ENCODE results near the gene GCK. TPM values are rescaled to one million over a fixed set of nuclear protein-coding genes. Genes with fewer than 3 reads are reported as not detected.

Gene GCK
- total and polyA plus RNA-seq, 2 of the 13 experiments (the other 11 are each of a cell fraction or from before 2014, with no cell fraction given), result not detected

DNA sequence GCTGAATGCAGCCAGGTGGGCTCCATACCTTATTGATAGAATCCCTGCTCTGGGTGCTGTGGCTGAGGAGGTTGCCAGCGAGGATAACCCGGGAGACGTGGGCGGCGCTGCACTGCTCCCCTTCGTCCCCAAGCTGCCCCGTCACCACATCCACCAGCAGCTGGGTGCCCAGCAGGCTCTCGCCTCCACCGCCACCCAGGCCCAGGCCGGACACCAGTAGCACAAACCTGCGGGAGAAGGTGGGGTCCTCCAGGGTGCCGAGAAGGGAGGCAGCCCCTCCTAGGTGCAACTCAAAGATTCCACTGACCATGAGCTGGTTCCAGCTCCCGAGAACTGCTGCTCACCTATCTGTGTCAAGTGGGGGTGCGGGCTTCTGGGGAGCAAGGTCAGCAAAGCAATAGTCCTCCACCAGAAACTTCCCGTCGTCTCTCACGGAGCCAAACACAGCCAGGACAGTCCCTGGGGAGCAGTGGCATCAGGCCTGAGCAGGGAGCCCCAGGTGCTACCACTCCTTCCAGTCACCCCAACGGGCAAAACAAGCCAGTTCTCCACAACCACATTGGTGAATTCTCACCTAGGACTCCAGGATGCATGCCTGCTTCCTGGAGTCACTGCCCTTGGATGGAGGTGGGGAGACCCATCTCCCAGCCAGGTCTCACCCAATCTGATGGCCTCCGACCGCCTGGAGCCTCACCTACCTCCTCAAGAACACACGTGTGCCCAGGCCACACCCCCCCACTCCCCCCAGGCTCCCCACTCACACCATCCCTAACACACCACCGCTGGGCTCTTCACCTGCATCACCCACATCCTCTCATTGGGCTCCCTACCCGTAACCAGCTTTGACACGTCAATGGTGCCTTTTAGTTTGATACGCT, 72.2 kb downstream of the GCK start:
- ATAC-seq (no peak), DNase-seq (ENCODE audit: low spot score) (no peak), FAIRE-seq (no peak)
- TF ChIP-seq SCMH1 (CRISPR knock-in tag; IDR thresholded peaks at IDR 0.05; ENCODE audit: borderline replicate concordance) (no peak), RFXANK (CRISPR knock-in tag; IDR thresholded peaks at IDR 0.05) (no peak), ZNF451 (CRISPR knock-in tag; IDR thresholded peaks at IDR 0.05) (no peak), PTBP1 (IDR thresholded peaks at IDR 0.05; ENCODE audit: low read depth, low read length, poor library complexity, severe bottlenecking) (no peak), ZFP82 (CRISPR knock-in tag; IDR thresholded peaks at IDR 0.05; ENCODE audit: borderline replicate concordance) (no peak), TP53 (CRISPR knock-in tag; conservative IDR thresholded peaks at IDR 0.05) (no peak), NFYB (CRISPR knock-in tag; IDR thresholded peaks at IDR 0.05) (no peak), HNRNPK (IDR thresholded peaks at IDR 0.05; ENCODE audit: low read depth, low read length, poor library complexity, severe bottlenecking) (no peak), NR2C2 (CRISPR knock-in tag; IDR thresholded peaks at IDR 0.05; ENCODE audit: borderline replicate concordance) (no peak), ZNF850 (CRISPR knock-in tag; conservative IDR thresholded peaks at IDR 0.05) (no peak), SIN3A (IDR thresholded peaks at IDR 0.05; ENCODE audit: borderline replicate concordance, low read depth, low read length) (no peak), STAG1 (CRISPR knock-in tag; IDR thresholded peaks at IDR 0.05) (no peak), RBFOX2 (IDR thresholded peaks at IDR 0.05; ENCODE audit: low read depth, low read length) (no peak), ZNF883 (CRISPR knock-in tag; IDR thresholded peaks at IDR 0.05; ENCODE audit: not compliant biosample characterization) (no peak), ZNF101 (CRISPR knock-in tag; IDR thresholded peaks at IDR 0.05; ENCODE audit: borderline replicate concordance, low read depth) (no peak), ARNT (IDR thresholded peaks at IDR 0.05) (no peak)
- TF ChIP-seq, protein P1, sequence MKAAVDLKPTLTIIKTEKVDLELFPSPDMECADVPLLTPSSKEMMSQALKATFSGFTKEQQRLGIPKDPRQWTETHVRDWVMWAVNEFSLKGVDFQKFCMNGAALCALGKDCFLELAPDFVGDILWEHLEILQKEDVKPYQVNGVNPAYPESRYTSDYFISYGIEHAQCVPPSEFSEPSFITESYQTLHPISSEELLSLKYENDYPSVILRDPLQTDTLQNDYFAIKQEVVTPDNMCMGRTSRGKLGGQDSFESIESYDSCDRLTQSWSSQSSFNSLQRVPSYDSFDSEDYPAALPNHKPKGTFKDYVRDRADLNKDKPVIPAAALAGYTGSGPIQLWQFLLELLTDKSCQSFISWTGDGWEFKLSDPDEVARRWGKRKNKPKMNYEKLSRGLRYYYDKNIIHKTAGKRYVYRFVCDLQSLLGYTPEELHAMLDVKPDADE (CRISPR knock-in tag; IDR thresholded peaks at IDR 0.05), result no peak
- TF ChIP-seq, protein P2, sequence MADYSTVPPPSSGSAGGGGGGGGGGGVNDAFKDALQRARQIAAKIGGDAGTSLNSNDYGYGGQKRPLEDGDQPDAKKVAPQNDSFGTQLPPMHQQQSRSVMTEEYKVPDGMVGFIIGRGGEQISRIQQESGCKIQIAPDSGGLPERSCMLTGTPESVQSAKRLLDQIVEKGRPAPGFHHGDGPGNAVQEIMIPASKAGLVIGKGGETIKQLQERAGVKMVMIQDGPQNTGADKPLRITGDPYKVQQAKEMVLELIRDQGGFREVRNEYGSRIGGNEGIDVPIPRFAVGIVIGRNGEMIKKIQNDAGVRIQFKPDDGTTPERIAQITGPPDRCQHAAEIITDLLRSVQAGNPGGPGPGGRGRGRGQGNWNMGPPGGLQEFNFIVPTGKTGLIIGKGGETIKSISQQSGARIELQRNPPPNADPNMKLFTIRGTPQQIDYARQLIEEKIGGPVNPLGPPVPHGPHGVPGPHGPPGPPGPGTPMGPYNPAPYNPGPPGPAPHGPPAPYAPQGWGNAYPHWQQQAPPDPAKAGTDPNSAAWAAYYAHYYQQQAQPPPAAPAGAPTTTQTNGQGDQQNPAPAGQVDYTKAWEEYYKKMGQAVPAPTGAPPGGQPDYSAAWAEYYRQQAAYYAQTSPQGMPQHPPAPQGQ (CRISPR knock-in tag; IDR thresholded peaks at IDR 0.05; ENCODE audit: borderline replicate concordance), result no peak
- TF ChIP-seq, protein P3, sequence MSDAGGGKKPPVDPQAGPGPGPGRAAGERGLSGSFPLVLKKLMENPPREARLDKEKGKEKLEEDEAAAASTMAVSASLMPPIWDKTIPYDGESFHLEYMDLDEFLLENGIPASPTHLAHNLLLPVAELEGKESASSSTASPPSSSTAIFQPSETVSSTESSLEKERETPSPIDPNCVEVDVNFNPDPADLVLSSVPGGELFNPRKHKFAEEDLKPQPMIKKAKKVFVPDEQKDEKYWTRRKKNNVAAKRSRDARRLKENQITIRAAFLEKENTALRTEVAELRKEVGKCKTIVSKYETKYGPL (CRISPR knock-in tag; IDR thresholded peaks at IDR 0.05), result no peak
- POLR2A ChIA-PET, result no interaction called here
- CTCF ChIA-PET (ENCODE audit: low intra/inter-chr PET ratio, low total read pairs), result no interaction called here
- 96% methylated on average over 8 of the region's 25 CpGs for WGBS (ENCODE audit: low lambda C conversion rate)
- no peaks in the 10 kb centered on the region for H3K27me3 ChIP-seq (ENCODE audit: control insufficient read depth in 1 of 2, insufficient read depth in 2 of 2, low read length in 2 of 2)
- H3K79me2 ChIP-seq (ENCODE audit: insufficient read depth, low read length), result peaks cover 4% of the 10 kb centered on the region
- H3K9me3 ChIP-seq (ENCODE audit: low read length), result no peaks in the 10 kb centered on the region
- in situ Hi-C loops (cut with HindIII; ENCODE audit: extremely low pct_ligation_motif_present, low pct_unique_long_range_greater_than_20kb) (no loop called here), intact Hi-C loops (cut with micrococcal nuclease; ENCODE audit: unreplicated experiment) (no loop called here)
- no peak overlapping the region for H3K27ac ChIP-seq (ENCODE audit: extremely low read length, insufficient read depth, low read length)
- H3K4me2 ChIP-seq (ENCODE audit: low read depth, low read length), result no peak overlapping the region
- no peak overlapping the region for H3K9ac ChIP-seq (ENCODE audit: insufficient read depth, low read depth, low read length)
- no TSS peak for BruUV-seq (replicated peaks)
- H3K36me3 ChIP-seq (replicated peaks in 1 of 2; ENCODE audit: control insufficient read depth in 1 of 2, insufficient read depth in 2 of 2, low read length in 2 of 2), result peaks cover 25 to 56% of the 10 kb centered on the region in 2 experiments
- no peaks in the 10 kb centered on the region for H4K20me1 ChIP-seq (ENCODE audit: insufficient read depth, low read length)
- H3K4me3 ChIP-seq (replicated peaks in 1 of 3; ENCODE audit: insufficient read depth in 1 of 3, low read depth in 2 of 3, low read length in 3 of 3), result no peak overlapping the region
- no peak overlapping the region for H2AFZ ChIP-seq (ENCODE audit: low read length)
- H3K4me1 ChIP-seq (ENCODE audit: insufficient read depth, low read length), result peaks cover 11% of the 10 kb centered on the region

All from HepG2 (cell line).